Measurements from ENCODE around the gene PLPPR3. TPM values are rescaled to one million over a fixed set of nuclear protein-coding genes. Genes with fewer than 3 reads are reported as not detected.

The PLPPR3 gene
- total and polyA plus RNA-seq, 9 of the 15 experiments (the other 6 are each of a cell fraction or from before 2014, with no cell fraction given), result 0.01 to 48.2 (median 8.6) TPM

DNA sequence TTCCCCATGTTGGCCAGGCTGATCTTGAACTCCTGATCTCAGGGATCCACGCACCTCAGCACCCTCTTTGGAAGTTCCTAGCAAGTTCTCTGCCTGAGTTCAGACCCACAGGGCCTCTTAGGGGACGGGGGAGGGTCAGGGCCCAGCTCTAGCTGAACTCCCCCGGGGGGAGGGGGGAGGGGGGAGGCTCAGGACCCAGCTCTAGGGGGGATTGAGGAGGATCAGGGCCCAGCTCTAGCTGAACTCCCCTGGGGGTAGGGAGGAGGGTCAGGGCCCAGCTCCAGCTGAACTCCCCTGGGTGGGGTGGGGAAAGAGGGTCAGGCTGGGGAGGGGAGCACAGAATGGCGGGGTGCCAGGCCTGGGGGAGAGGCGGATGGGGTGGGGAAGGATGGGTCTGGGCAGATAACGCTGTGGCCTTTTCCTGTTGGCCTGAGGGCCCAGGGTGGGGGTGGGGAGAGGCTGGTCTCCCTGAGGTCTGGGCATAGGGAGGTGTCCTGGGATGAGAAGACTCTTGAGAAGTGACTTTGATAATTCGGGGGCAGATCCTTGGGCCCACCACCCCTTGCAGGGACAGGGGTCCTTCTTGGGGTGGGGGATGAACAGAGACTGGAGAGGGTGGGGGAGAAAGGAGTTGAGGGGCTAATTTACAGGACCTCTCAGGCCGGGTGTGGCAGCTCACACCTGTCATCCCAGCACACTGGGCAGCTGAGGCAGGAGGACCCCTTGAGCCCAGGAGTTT, 30.0 kb downstream of the PLPPR3 start (continued):
- TF ChIP-seq, protein P1, sequence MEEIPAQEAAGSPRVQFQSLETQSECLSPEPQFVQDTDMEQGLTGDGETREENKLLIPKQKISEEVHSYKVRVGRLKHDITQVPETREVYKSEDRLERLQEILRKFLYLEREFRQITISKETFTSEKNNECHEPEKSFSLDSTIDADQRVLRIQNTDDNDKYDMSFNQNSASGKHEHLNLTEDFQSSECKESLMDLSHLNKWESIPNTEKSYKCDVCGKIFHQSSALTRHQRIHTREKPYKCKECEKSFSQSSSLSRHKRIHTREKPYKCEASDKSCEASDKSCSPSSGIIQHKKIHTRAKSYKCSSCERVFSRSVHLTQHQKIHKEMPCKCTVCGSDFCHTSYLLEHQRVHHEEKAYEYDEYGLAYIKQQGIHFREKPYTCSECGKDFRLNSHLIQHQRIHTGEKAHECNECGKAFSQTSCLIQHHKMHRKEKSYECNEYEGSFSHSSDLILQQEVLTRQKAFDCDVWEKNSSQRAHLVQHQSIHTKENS (CRISPR knock-in tag; IDR thresholded peaks at IDR 0.05), result no peak
- TF ChIP-seq TAF15 (IDR thresholded peaks at IDR 0.05; ENCODE audit: low read depth, low read length) (no peak), BMI1 (IDR thresholded peaks at IDR 0.05; ENCODE audit: low read length) (no peak), ADNP (tag; IDR thresholded peaks at IDR 0.05) (no peak), STAG1 (CRISPR knock-in tag; IDR thresholded peaks at IDR 0.05; ENCODE audit: borderline replicate concordance) (no peak), XRCC4 (IDR thresholded peaks at IDR 0.05; ENCODE audit: extremely low read depth, insufficient read depth, insufficient read length) (no peak), NFYB (IDR thresholded peaks at IDR 0.05; ENCODE audit: extremely low read depth, insufficient read length) (no peak), POU5F1 (IDR thresholded peaks at IDR 0.05; ENCODE audit: borderline replicate concordance, low read depth, low read length, partially characterized antibody) (no peak), SAP30 (IDR thresholded peaks at IDR 0.05; ENCODE audit: borderline replicate concordance, insufficient read depth, low read depth, low read length, poor library complexity, severe bottlenecking) (no peak), ZBTB17 (CRISPR knock-in tag; IDR thresholded peaks at IDR 0.05) (no peak), MTA3 (IDR thresholded peaks at IDR 0.05; ENCODE audit: borderline replicate concordance) (no peak; the same call in 1 of the 2 replicates), ARID2 (IDR thresholded peaks at IDR 0.05) (no peak)
- TF ChIP-seq, protein P2, sequence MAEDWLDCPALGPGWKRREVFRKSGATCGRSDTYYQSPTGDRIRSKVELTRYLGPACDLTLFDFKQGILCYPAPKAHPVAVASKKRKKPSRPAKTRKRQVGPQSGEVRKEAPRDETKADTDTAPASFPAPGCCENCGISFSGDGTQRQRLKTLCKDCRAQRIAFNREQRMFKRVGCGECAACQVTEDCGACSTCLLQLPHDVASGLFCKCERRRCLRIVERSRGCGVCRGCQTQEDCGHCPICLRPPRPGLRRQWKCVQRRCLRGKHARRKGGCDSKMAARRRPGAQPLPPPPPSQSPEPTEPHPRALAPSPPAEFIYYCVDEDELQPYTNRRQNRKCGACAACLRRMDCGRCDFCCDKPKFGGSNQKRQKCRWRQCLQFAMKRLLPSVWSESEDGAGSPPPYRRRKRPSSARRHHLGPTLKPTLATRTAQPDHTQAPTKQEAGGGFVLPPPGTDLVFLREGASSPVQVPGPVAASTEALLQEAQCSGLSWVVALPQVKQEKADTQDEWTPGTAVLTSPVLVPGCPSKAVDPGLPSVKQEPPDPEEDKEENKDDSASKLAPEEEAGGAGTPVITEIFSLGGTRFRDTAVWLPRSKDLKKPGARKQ (CRISPR knock-in tag; IDR thresholded peaks at IDR 0.05), result no peak
- TF ChIP-seq, protein P3, sequence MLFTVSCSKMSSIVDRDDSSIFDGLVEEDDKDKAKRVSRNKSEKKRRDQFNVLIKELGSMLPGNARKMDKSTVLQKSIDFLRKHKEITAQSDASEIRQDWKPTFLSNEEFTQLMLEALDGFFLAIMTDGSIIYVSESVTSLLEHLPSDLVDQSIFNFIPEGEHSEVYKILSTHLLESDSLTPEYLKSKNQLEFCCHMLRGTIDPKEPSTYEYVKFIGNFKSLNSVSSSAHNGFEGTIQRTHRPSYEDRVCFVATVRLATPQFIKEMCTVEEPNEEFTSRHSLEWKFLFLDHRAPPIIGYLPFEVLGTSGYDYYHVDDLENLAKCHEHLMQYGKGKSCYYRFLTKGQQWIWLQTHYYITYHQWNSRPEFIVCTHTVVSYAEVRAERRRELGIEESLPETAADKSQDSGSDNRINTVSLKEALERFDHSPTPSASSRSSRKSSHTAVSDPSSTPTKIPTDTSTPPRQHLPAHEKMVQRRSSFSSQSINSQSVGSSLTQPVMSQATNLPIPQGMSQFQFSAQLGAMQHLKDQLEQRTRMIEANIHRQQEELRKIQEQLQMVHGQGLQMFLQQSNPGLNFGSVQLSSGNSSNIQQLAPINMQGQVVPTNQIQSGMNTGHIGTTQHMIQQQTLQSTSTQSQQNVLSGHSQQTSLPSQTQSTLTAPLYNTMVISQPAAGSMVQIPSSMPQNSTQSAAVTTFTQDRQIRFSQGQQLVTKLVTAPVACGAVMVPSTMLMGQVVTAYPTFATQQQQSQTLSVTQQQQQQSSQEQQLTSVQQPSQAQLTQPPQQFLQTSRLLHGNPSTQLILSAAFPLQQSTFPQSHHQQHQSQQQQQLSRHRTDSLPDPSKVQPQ (CRISPR knock-in tag; IDR thresholded peaks at IDR 0.05; ENCODE audit: borderline replicate concordance), result no peak
- TF ChIP-seq, protein P4, sequence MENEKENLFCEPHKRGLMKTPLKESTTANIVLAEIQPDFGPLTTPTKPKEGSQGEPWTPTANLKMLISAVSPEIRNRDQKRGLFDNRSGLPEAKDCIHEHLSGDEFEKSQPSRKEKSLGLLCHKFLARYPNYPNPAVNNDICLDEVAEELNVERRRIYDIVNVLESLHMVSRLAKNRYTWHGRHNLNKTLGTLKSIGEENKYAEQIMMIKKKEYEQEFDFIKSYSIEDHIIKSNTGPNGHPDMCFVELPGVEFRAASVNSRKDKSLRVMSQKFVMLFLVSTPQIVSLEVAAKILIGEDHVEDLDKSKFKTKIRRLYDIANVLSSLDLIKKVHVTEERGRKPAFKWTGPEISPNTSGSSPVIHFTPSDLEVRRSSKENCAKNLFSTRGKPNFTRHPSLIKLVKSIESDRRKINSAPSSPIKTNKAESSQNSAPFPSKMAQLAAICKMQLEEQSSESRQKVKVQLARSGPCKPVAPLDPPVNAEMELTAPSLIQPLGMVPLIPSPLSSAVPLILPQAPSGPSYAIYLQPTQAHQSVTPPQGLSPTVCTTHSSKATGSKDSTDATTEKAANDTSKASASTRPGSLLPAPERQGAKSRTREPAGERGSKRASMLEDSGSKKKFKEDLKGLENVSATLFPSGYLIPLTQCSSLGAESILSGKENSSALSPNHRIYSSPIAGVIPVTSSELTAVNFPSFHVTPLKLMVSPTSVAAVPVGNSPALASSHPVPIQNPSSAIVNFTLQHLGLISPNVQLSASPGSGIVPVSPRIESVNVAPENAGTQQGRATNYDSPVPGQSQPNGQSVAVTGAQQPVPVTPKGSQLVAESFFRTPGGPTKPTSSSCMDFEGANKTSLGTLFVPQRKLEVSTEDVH (IDR thresholded peaks at IDR 0.05; ENCODE audit: low read depth, partially characterized antibody), result no peak
- TF ChIP-seq, protein P5, sequence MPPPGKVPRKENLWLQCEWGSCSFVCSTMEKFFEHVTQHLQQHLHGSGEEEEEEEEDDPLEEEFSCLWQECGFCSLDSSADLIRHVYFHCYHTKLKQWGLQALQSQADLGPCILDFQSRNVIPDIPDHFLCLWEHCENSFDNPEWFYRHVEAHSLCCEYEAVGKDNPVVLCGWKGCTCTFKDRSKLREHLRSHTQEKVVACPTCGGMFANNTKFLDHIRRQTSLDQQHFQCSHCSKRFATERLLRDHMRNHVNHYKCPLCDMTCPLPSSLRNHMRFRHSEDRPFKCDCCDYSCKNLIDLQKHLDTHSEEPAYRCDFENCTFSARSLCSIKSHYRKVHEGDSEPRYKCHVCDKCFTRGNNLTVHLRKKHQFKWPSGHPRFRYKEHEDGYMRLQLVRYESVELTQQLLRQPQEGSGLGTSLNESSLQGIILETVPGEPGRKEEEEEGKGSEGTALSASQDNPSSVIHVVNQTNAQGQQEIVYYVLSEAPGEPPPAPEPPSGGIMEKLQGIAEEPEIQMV (tag; conservative IDR thresholded peaks at IDR 0.05; ENCODE audit: low read depth), result 0 out of 2 replicates have a peak, but pooled peaks have one; percentile 34

Data from K562 (cell line).